Retinal pigment epithelial cell (primary cell): Measurements from ENCODE around the gene OPCML.

Experiments used
- DNase-seq: peaks from one replicate; pipeline ENCODE4 v3.0.0-alpha.2; 2010; ENCODE audit warnings: low read depth
- H3K4me3 ChIP-seq: 2 replicates; pipeline ENCODE4 v1.5.1; 2011; ENCODE audit warnings: mild to moderate bottlenecking, low read length, control low read depth, moderate library complexity
- TF ChIP-seq, protein P1 (sequence below): conservative IDR thresholded peaks from 2 replicates; pipeline ENCODE4 v1.5.1; 2011; ENCODE audit warnings: low read depth, low read length, control low read depth, inconsistent platforms

Gene OPCML

DNA sequence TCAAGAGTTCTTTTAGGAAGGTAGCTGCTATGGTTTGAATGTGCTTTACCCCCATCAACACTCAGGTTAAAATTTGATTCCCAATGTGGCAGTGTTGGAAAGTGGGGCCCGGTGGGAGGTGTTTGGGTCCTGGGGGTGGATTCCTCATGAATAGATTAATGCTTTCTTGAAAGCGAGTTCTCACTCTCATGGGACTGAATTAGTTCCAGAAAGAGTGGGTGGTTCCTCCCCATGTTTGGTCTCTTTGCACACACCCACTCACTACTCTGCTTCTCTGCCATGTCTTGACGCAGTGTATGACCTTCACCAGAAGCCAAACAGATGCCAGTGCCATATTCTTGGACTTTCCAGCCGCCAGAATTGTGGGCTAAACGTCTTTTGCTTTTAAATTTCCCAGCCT, 394.4 kb downstream of the OPCML start:
- TF ChIP-seq, protein P1, sequence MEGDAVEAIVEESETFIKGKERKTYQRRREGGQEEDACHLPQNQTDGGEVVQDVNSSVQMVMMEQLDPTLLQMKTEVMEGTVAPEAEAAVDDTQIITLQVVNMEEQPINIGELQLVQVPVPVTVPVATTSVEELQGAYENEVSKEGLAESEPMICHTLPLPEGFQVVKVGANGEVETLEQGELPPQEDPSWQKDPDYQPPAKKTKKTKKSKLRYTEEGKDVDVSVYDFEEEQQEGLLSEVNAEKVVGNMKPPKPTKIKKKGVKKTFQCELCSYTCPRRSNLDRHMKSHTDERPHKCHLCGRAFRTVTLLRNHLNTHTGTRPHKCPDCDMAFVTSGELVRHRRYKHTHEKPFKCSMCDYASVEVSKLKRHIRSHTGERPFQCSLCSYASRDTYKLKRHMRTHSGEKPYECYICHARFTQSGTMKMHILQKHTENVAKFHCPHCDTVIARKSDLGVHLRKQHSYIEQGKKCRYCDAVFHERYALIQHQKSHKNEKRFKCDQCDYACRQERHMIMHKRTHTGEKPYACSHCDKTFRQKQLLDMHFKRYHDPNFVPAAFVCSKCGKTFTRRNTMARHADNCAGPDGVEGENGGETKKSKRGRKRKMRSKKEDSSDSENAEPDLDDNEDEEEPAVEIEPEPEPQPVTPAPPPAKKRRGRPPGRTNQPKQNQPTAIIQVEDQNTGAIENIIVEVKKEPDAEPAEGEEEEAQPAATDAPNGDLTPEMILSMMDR = no peak
- no peak for DNase-seq
- H3K4me3 ChIP-seq = no peak overlapping the region

- TF ChIP-seq, protein P1 = no peak
- H3K4me3 ChIP-seq = no peak overlapping the region
- DNase-seq = no peak
These were observed 395.0 kb downstream of the OPCML start for GRCh38 chr11:133137270-133137669.

- DNase-seq = no peak
- TF ChIP-seq, protein P1 = no peak
- H3K4me3 ChIP-seq = no peak overlapping the region
These were observed 395.9 kb downstream of the OPCML start for GRCh38 chr11:133136376-133136775.

DNA sequence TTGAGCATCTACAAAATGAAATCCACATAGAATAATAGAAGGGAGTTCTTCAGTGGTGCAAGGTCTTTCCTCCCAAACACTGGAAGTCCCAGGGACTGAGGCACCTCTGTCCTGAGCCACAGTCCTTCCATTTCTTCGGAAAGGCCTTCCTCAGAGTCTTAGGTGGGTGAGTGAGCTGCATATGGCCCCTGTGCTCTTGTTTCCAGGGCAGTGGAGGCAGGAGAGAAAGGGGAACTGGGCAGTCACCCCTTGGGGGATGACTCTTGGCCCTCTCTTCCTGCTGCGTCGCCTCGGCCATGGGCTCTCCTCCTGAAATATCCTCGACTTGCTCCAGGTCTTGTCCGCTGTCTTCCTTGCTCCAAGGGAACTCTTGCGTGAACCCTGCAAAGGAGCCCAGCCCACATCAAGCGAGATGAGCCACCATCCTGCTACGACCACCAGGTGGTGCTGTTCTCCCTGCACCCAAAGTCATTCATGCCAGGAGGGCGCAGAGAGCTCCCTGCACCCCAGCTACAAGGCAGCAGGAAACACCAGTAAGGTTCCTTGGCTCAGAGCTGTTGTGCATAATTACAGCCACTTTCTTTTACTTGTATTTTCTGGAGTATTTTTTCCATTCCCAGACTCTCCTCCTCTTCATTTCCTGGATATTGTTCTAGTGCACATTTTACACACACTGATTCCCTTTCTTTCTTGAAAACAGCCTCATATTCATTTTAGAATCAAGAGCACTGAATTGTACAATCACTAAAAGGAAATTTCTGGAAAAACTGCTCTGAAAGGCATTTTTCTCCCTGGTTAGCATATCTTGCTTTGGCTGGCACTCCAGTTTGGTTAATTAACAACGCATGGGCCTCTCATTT, 397.8 kb downstream of the OPCML start:
- peak; percentile 7 for DNase-seq
- TF ChIP-seq, protein P1 = peak; percentile 85
- H3K4me3 ChIP-seq = no peak overlapping the region

- DNase-seq = no peak
- TF ChIP-seq, protein P1 = no peak
- no peak overlapping the region for H3K4me3 ChIP-seq
These were observed 398.7 kb downstream of the OPCML start for GRCh38 chr11:133133606-133134005.

- no peak for DNase-seq
- TF ChIP-seq, protein P1 = no peak
- H3K4me3 ChIP-seq = no peak overlapping the region
These were observed 399.3 kb downstream of the OPCML start for GRCh38 chr11:133133050-133133449.

- no peak overlapping the region for H3K4me3 ChIP-seq
- no peak for DNase-seq
- TF ChIP-seq, protein P1 = no peak
These were observed 404.6 kb downstream of the OPCML start for GRCh38 chr11:133127741-133128140.
